Naive thymus-derived CD4-positive, alpha-beta T cell (primary cell): ENCODE results near the gene RSKR. TPM values are rescaled to one million over a fixed set of nuclear protein-coding genes. Genes with fewer than 3 reads are reported as not detected.

Experiments used
- ATAC-seq: fragments of 150-1000 bp; cut with Tn5 transposase; 2 replicates; pipeline ENCODE4 v1.10.0; 2021; ENCODE audit warnings: mild to moderate bottlenecking, moderate library complexity
- CTCF ChIA-PET: fragments of 350-600 bp; sonication (Branson Sonifier 250); formaldehyde crosslinking; loops from one replicate; lab custom pipeline; 2021; ENCODE audit warnings: antibody characterized with exemption; lab: Charles Lee
- POLR2A ChIA-PET: fragments of 350-600 bp; sonication (Branson Sonifier 250); formaldehyde crosslinking; loops from one replicate; lab custom pipeline; 2021; ENCODE audit warnings: antibody characterized with exemption, inconsistent platforms; lab: Charles Lee
- DNase-seq, 9 donors: peaks; one replicate each; pipeline versions ENCODE4 v3.0.0 to v3.0.0-alpha.2; 2020 to 2022; ENCODE audit warnings: mixed read lengths in 1 of 9
- H3K27ac ChIP-seq: one replicate; pipeline ENCODE4 v1.7.0; 2013; ENCODE audit warnings: mild to moderate bottlenecking, low read depth, low read length, moderate library complexity
- H3K27me3 ChIP-seq, 2 donors: one replicate each; pipeline ENCODE4 v1.7.0; 2013; ENCODE audit warnings: low read length in 2 of 2, mild to moderate bottlenecking in 2 of 2, moderate library complexity in 2 of 2; ENCODE audit not compliant: control insufficient read depth in 2 of 2, insufficient read depth in 2 of 2
- H3K36me3 ChIP-seq, 3 experiments: 1 replicate in 2 of 3; 2 replicates in 1 of 3; pipeline ENCODE4 v1.7.0; 2013; ENCODE audit warnings: low read length in 3 of 3, mild to moderate bottlenecking in 3 of 3, moderate library complexity in 1 of 3; ENCODE audit not compliant: insufficient read depth in 3 of 3, control insufficient read depth in 2 of 3
- H3K4me1 ChIP-seq, 2 donors: one replicate each; pipeline ENCODE4 v1.7.0; 2013; ENCODE audit warnings: low read length in 2 of 2, mild to moderate bottlenecking in 2 of 2, moderate library complexity in 1 of 2; ENCODE audit not compliant: control insufficient read depth in 2 of 2, insufficient read depth in 2 of 2
- H3K4me3 ChIP-seq: 2 replicates; pipeline ENCODE4 v1.7.0; 2013; ENCODE audit warnings: mild to moderate bottlenecking, low read length
- H3K9me3 ChIP-seq, 3 experiments: 1 replicate in 2 of 3; 2 replicates in 1 of 3; pipeline ENCODE4 v1.7.0; 2013; ENCODE audit warnings: low read length in 3 of 3; ENCODE audit not compliant: control insufficient read depth in 2 of 3
- H3K27ac Mint-ChIP-seq, 9 donors: one replicate each; pipeline ENCODE4 v1.8.0; 2020 to 2022; ENCODE audit warnings: mixed read lengths in 9 of 9, mild to moderate bottlenecking in 8 of 9, moderate library complexity in 5 of 9, inconsistent platforms in 2 of 9
- H3K27me3 Mint-ChIP-seq, 5 donors: one replicate each; pipeline ENCODE4 v1.8.0; 2021 to 2022; ENCODE audit warnings: mixed read lengths in 5 of 5, mild to moderate bottlenecking in 1 of 5
- H3K36me3 Mint-ChIP-seq, 5 donors: one replicate each; pipeline ENCODE4 v1.8.0; 2020 to 2022; ENCODE audit warnings: mixed read lengths in 5 of 5, mild to moderate bottlenecking in 3 of 5, inconsistent platforms in 1 of 5
- H3K4me1 Mint-ChIP-seq, 7 donors: one replicate each; pipeline ENCODE4 v1.8.0; 2020 to 2022; ENCODE audit warnings: mixed read lengths in 7 of 7, mild to moderate bottlenecking in 3 of 7, inconsistent platforms in 1 of 7
- H3K4me3 Mint-ChIP-seq, 10 donors: one replicate each; pipeline ENCODE4 v1.8.0; 2020 to 2022; ENCODE audit warnings: mild to moderate bottlenecking in 10 of 10, mixed read lengths in 10 of 10, moderate library complexity in 6 of 10, inconsistent platforms in 2 of 10
- H3K9me3 Mint-ChIP-seq, 11 donors: one replicate each; pipeline ENCODE4 v1.8.0; 2020 to 2022; ENCODE audit warnings: mixed read lengths in 11 of 11, mild to moderate bottlenecking in 4 of 11, inconsistent platforms in 1 of 11, moderate library complexity in 1 of 11
- intact Hi-C, 2 donors: fragments of 100-400 bp; cut with micrococcal nuclease; formaldehyde crosslinking; loops; one replicate each; pipeline ENCODE4 v1.15.1; 2023
- polyA plus RNA-seq, 2 donors: library from polyadenylated mRNA; unstranded; fragments of 300-500 nt; fragmentation: Illumina TruSeq; gene quantifications; one replicate each; pipeline ENCODE4 v1.2.3, GENCODE V29; 2021
- total RNA-seq, 6 experiments: library from RNA in 5 of 6; stranded (reverse) in 5 of 6; gene quantifications; 1 replicate in 5 of 6; 2 replicates in 1 of 6; pipeline ENCODE4 v1.2.3 and lab custom pipeline; 2021 to 2026

Gene RSKR
- total and polyA plus RNA-seq, 7 experiments from 2014 or later = 0.20 to 34.5 (median 26.7) TPM; not detected in 1

DNA sequence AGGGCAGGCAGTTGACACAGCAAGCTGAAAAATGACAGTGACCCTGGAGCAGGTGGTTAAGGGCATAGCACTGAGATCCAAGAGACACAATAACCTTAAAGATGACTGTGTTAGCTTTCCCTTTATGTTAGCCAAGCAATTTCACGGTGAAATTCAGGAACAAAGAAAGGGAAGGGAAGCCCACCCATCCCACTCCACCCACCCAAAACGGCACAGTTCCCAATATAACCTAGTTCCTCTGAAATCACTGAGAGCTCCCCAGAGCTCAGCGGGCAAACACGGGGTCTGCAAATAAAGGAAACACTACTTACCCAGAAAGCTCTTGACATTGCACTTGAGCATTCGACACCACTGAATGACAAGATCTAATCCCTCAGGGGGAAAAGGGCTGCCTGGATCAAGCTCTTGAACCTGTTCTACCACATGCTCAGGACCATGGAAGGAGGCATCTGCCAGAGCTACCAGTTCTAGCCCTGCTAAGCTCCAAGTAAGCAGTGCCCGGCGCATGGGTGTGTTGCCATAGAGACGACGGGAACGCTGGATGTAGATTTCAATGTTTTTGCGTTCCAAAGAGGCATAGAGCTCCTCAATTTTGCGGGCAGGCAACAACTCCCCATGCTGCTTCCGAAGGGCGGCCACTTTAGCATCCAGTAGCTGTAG lies 20.4 kb upstream of the RSKR start:
- no peaks in the 10 kb centered on the region for H3K4me1 ChIP-seq
- POLR2A ChIA-PET = interaction anchor here (0.9 to 1.5 kb wide), 4 partner anchors 9 to 36 kb away, joined by 3 to 7 read pairs (median 4); partner anchors contain the start of gene BLTP2
- no peak overlapping the region for H3K4me3 ChIP-seq
- ATAC-seq (no peak), DNase-seq (no peak)
- peak overlapping the region in 2 of 9 donors; percentile 25 to 34 for H3K27ac Mint-ChIP-seq
- no peaks in the 10 kb centered on the region for H3K9me3 ChIP-seq
- CTCF ChIA-PET = interaction anchor here (0.5 to 1.1 kb wide), 3 partner anchors 16 to 33 kb away, joined by 3 read pairs; no protein-coding TSS in a partner anchor
- peaks cover 43 to 97% (median 51%) of the 10 kb centered on the region in 3 experiments for H3K36me3 ChIP-seq
- H3K4me3 Mint-ChIP-seq = no peak overlapping the region
- H3K36me3 Mint-ChIP-seq = peaks cover 23 to 73% (median 38%) of the 10 kb centered on the region in 5 donors
- no peaks in the 10 kb centered on the region for H3K9me3 Mint-ChIP-seq
- peaks cover 15 to 44% (median 34%) of the 10 kb centered on the region in 7 donors for H3K4me1 Mint-ChIP-seq
- no peaks in the 10 kb centered on the region for H3K27me3 ChIP-seq
- no peaks in the 10 kb centered on the region for H3K27me3 Mint-ChIP-seq
- no peak overlapping the region for H3K27ac ChIP-seq
- intact Hi-C loops = no loop called here

- no peak overlapping the region for H3K4me3 ChIP-seq
- no peaks in the 10 kb centered on the region for H3K9me3 Mint-ChIP-seq
- H3K4me1 Mint-ChIP-seq = peaks cover 0 to 5% (median 4%) of the 10 kb centered on the region in 7 donors
- intact Hi-C loops = no loop called here
- H3K27me3 Mint-ChIP-seq = no peaks in the 10 kb centered on the region
- DNase-seq (no peak), ATAC-seq (no peak)
- peak overlapping the region in 1 of 9 donors; percentile 58 for H3K27ac Mint-ChIP-seq
- no peak overlapping the region for H3K27ac ChIP-seq
- H3K9me3 ChIP-seq = no peaks in the 10 kb centered on the region
- no peaks in the 10 kb centered on the region for H3K4me1 ChIP-seq
- ChIA-PET POLR2A (no interaction called here), CTCF (no interaction called here)
- no peaks in the 10 kb centered on the region for H3K27me3 ChIP-seq
- no peak overlapping the region for H3K4me3 Mint-ChIP-seq
- H3K36me3 Mint-ChIP-seq = peaks cover 13 to 50% (median 26%) of the 10 kb centered on the region in 5 donors
- peaks cover 16 to 89% (median 41%) of the 10 kb centered on the region in 3 experiments for H3K36me3 ChIP-seq
Observed at GRCh38 chr17:28626818-28627217, 12.8 kb upstream of the RSKR start.

DNA sequence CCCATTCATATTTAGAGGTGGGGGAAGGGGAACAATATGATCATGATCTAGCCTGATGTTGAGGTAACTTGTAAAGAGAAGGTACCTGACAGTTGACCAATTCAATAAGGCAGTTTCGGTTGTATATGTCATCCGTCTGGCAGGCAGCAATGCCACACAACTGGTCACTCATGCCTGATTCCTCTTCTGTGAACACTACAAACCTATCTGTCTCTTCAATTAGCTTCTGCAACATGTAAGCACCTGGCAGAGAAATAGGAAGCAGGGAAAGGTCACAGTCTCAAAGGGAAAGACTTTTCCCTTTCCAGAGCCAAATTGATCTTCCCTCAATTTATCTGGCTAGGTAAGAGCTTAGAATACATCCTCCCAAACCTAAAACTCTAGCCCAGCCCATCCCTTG lies 10.2 kb upstream of the RSKR start:
- Mint-ChIP-seq H3K27me3 (no peaks in the 10 kb centered on the region), H3K9me3 (no peaks in the 10 kb centered on the region), H3K4me1 (peaks cover 0 to 5% (median 4%) of the 10 kb centered on the region in 7 donors), H3K36me3 (peaks cover 17 to 66% (median 32%) of the 10 kb centered on the region in 5 donors), H3K4me3 (no peak overlapping the region), H3K27ac (no peak overlapping the region)
- ChIA-PET POLR2A (interaction anchor here (1.2 kb wide), 1 partner anchor 18 kb away, joined by 4 read pairs; no protein-coding TSS in a partner anchor), CTCF (no interaction called here)
- Histone ChIP-seq H3K27ac (no peak overlapping the region), H3K4me3 (no peak overlapping the region), H3K4me1 (no peaks in the 10 kb centered on the region), H3K36me3 (peaks cover 19 to 93% (median 54%) of the 10 kb centered on the region in 3 experiments), H3K27me3 (no peaks in the 10 kb centered on the region), H3K9me3 (no peaks in the 10 kb centered on the region)
- intact Hi-C loops = no loop called here
- no peak for DNase-seq
- ATAC-seq = no peak

GRCh38 chr17:28623696-28624095 lies 9.7 kb upstream of the RSKR start:
- H3K36me3 Mint-ChIP-seq = peaks cover 17 to 68% (median 35%) of the 10 kb centered on the region in 5 donors
- H3K4me3 ChIP-seq = no peak overlapping the region
- DNase-seq (no peak), ATAC-seq (no peak)
- no peak overlapping the region for H3K4me3 Mint-ChIP-seq
- H3K27me3 ChIP-seq = no peaks in the 10 kb centered on the region
- H3K27ac Mint-ChIP-seq = no peak overlapping the region
- no peaks in the 10 kb centered on the region for H3K9me3 ChIP-seq
- no peaks in the 10 kb centered on the region for H3K4me1 ChIP-seq
- ChIA-PET POLR2A (interaction anchor here (1.2 kb wide), 1 partner anchor 19 kb away, joined by 4 read pairs; no protein-coding TSS in a partner anchor), CTCF (no interaction called here)
- no peaks in the 10 kb centered on the region for H3K9me3 Mint-ChIP-seq
- H3K36me3 ChIP-seq = peaks cover 23 to 96% (median 58%) of the 10 kb centered on the region in 3 experiments
- no peak overlapping the region for H3K27ac ChIP-seq
- H3K4me1 Mint-ChIP-seq = peaks cover 0 to 5% (median 4%) of the 10 kb centered on the region in 7 donors
- intact Hi-C loops = no loop called here
- H3K27me3 Mint-ChIP-seq = no peaks in the 10 kb centered on the region

GRCh38 chr17:28622186-28622585 lies 8.2 kb upstream of the RSKR start:
- Mint-ChIP-seq H3K27me3 (no peaks in the 10 kb centered on the region), H3K36me3 (peaks cover 12 to 68% (median 38%) of the 10 kb centered on the region in 5 donors), H3K4me1 (peaks cover 0 to 5% (median under 1%) of the 10 kb centered on the region in 7 donors), H3K9me3 (no peaks in the 10 kb centered on the region), H3K27ac (peak overlapping the region in 2 of 9 donors; percentile 12 to 51), H3K4me3 (no peak overlapping the region)
- Histone ChIP-seq H3K36me3 (peaks cover 19 to 94% (median 70%) of the 10 kb centered on the region in 3 experiments), H3K9me3 (no peaks in the 10 kb centered on the region), H3K4me1 (no peaks in the 10 kb centered on the region), H3K4me3 (no peak overlapping the region), H3K27ac (no peak overlapping the region), H3K27me3 (no peaks in the 10 kb centered on the region)
- intact Hi-C loops = no loop called here
- ChIA-PET CTCF (no interaction called here), POLR2A (no interaction called here)
- ATAC-seq (no peak), DNase-seq (no peak)

- Mint-ChIP-seq H3K36me3 (peaks cover 16 to 74% (median 30%) of the 10 kb centered on the region in 5 donors), H3K4me3 (no peak overlapping the region), H3K27me3 (no peaks in the 10 kb centered on the region), H3K4me1 (no peaks in the 10 kb centered on the region), H3K9me3 (no peaks in the 10 kb centered on the region), H3K27ac (peak overlapping the region in 2 of 9 donors; percentile 3 to 59)
- Histone ChIP-seq H3K36me3 (peaks cover 25 to 97% (median 83%) of the 10 kb centered on the region in 3 experiments), H3K4me3 (no peak overlapping the region), H3K27me3 (no peaks in the 10 kb centered on the region), H3K27ac (no peak overlapping the region), H3K4me1 (no peaks in the 10 kb centered on the region), H3K9me3 (no peaks in the 10 kb centered on the region)
- intact Hi-C loops = no loop called here
- no peak for DNase-seq
- ChIA-PET POLR2A (interaction anchor here (1.0 kb wide), 1 partner anchor 14 kb away, joined by 4 read pairs; no protein-coding TSS in a partner anchor), CTCF (interaction anchor here (0.8 kb wide), 1 partner anchor 68 kb away, joined by 3 read pairs; no protein-coding TSS in a partner anchor)
- no peak for ATAC-seq
Observed at GRCh38 chr17:28620010-28620409, 6.0 kb upstream of the RSKR start.
